GM12865 (cell line): ENCODE results near the gene ID2.

Source experiments
- DNase-seq: peaks from one replicate; pipeline ENCODE4 v3.0.0; 2010; ENCODE audit warnings: low read depth
- H3K4me3 ChIP-seq: 2 replicates; pipeline ENCODE4 v1.5.1; 2011; ENCODE audit warnings: mild to moderate bottlenecking, low read depth, low read length, control low read depth
- TF ChIP-seq, protein P1 (sequence below): IDR thresholded peaks from 2 replicates; pipeline ENCODE4 v1.5.1; 2011; ENCODE audit warnings: low read length, control low read depth, low read depth, inconsistent platforms; ENCODE audit not compliant: insufficient read depth; ENCODE audit errors: missing control alignments

Gene ID2

GRCh38 chr2:8714283-8714682 is 32.4 kb downstream of the ID2 start:
- no peak overlapping the region for H3K4me3 ChIP-seq
- TF ChIP-seq, protein P1, sequence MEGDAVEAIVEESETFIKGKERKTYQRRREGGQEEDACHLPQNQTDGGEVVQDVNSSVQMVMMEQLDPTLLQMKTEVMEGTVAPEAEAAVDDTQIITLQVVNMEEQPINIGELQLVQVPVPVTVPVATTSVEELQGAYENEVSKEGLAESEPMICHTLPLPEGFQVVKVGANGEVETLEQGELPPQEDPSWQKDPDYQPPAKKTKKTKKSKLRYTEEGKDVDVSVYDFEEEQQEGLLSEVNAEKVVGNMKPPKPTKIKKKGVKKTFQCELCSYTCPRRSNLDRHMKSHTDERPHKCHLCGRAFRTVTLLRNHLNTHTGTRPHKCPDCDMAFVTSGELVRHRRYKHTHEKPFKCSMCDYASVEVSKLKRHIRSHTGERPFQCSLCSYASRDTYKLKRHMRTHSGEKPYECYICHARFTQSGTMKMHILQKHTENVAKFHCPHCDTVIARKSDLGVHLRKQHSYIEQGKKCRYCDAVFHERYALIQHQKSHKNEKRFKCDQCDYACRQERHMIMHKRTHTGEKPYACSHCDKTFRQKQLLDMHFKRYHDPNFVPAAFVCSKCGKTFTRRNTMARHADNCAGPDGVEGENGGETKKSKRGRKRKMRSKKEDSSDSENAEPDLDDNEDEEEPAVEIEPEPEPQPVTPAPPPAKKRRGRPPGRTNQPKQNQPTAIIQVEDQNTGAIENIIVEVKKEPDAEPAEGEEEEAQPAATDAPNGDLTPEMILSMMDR: no peak
- no peak for DNase-seq

DNA sequence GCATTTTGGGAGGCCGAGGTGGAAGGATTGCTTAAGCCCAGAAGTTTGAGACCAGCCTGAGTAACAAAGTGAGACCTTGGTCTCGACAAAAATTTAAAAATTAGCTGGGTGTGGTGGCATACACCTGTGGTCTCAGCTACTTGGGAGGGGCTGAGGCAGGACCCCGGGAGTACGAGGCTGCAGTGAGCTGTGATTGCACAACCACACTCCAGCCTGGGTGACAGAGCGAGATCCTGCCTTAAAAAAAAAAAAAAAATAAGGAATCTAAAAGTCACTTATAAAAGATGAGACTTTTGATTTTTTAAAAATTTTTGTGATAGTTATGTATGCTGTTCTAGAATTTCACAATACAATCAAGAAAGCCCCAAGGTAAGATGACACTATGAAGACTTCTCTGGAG is 33.1 kb downstream of the ID2 start:
- H3K4me3 ChIP-seq: no peak overlapping the region
- TF ChIP-seq, protein P1: no peak
- no peak for DNase-seq

GRCh38 chr2:8719528-8719927 is 37.7 kb downstream of the ID2 start:
- no peak overlapping the region for H3K4me3 ChIP-seq
- no peak for DNase-seq
- TF ChIP-seq, protein P1: no peak

- no peak for DNase-seq
- no peak overlapping the region for H3K4me3 ChIP-seq
- TF ChIP-seq, protein P1: no peak
These were observed 38.9 kb downstream of the ID2 start for GRCh38 chr2:8720741-8721140.

- TF ChIP-seq, protein P1: no peak
- DNase-seq: no peak
- H3K4me3 ChIP-seq: no peak overlapping the region
These were observed 39.6 kb downstream of the ID2 start for GRCh38 chr2:8721410-8721809.

DNA sequence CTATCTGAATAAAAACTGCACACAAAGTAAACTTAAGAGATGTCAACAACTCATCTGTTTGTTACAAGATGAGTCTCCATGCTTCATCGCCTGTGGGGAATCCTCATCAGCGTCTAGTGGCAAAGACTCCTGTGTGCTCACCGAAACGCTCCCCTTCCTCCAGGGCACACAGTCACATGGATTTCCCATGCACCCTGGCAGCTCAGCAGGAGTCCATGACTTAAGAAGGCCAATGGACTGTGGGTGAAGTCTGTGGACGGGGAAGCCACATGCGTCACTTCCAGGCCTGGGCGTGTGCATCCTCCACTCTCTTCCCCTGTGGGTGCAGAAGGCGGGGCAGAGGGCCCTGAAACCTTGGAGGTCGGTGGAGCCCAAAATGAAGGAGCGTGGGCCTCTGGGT is 41.1 kb downstream of the ID2 start:
- TF ChIP-seq, protein P1: no peak
- H3K4me3 ChIP-seq: no peak overlapping the region
- no peak for DNase-seq

- TF ChIP-seq, protein P1: no peak
- no peak overlapping the region for H3K4me3 ChIP-seq
- DNase-seq: no peak
These were observed 44.0 kb downstream of the ID2 start for GRCh38 chr2:8725838-8726237.
